GM23248 (cell line): ENCODE data around the gene PTGES2. TPM values are rescaled to one million over a fixed set of nuclear protein-coding genes. Genes with fewer than 3 reads are reported as not detected.

Experiments used
- DNase-seq: peaks from one replicate; pipeline ENCODE4 v3.0.0-alpha.2; 2015
- H2AFZ ChIP-seq: fragments of 200-600 bp; sonication (generic); 2 replicates; pipeline ENCODE4 v1.6.1; 2016; ENCODE audit warnings: antibody characterized with exemption
- H3F3A ChIP-seq: fragments of 200-600 bp; sonication (generic); 2 replicates; pipeline ENCODE4 v1.6.1; 2016; ENCODE audit warnings: mild to moderate bottlenecking, antibody characterized with exemption, mixed run types; ENCODE audit not compliant: insufficient read depth
- H3K27ac ChIP-seq: fragments of 200-600 bp; sonication (generic); 2 replicates; pipeline ENCODE4 v1.5.1; 2016; ENCODE audit warnings: mild to moderate bottlenecking
- H3K27me3 ChIP-seq: fragments of 200-600 bp; sonication (generic); replicated peaks from 2 replicates; pipeline ENCODE4 v1.6.1; 2016; ENCODE audit warnings: mild to moderate bottlenecking; ENCODE audit not compliant: insufficient read depth
- H3K36me3 ChIP-seq: fragments of 200-600 bp; sonication (generic); 2 replicates; pipeline ENCODE4 v1.6.1; 2016; ENCODE audit warnings: low read depth, mild to moderate bottlenecking
- H3K4me1 ChIP-seq: fragments of 200-600 bp; sonication (generic); 2 replicates; pipeline ENCODE4 v1.6.1; 2016; ENCODE audit warnings: mild to moderate bottlenecking; ENCODE audit not compliant: insufficient read depth
- H3K4me2 ChIP-seq: fragments of 200-600 bp; sonication (generic); one replicate; pipeline ENCODE4 v1.6.1; 2016; ENCODE audit warnings: mild to moderate bottlenecking; ENCODE audit not compliant: unreplicated experiment
- H3K4me3 ChIP-seq: fragments of 200-600 bp; sonication (generic); 2 replicates; pipeline ENCODE4 v1.5.1; 2016; ENCODE audit warnings: mild to moderate bottlenecking
- H3K79me2 ChIP-seq: fragments of 200-600 bp; sonication (generic); 2 replicates; pipeline ENCODE4 v1.6.1; 2016; ENCODE audit warnings: mild to moderate bottlenecking; ENCODE audit not compliant: insufficient read depth
- H3K9ac ChIP-seq: fragments of 200-600 bp; sonication (generic); 2 replicates; pipeline ENCODE4 v1.6.1; 2016; ENCODE audit warnings: mild to moderate bottlenecking
- H3K9me2 ChIP-seq: fragments of 200-600 bp; sonication (generic); 2 replicates; pipeline ENCODE4 v1.6.1; 2016; ENCODE audit warnings: mixed run types, mild to moderate bottlenecking, moderate library complexity; ENCODE audit not compliant: insufficient read depth
- H3K9me3 ChIP-seq: fragments of 200-600 bp; sonication (generic); one replicate; pipeline ENCODE4 v1.6.1; 2017; ENCODE audit warnings: low read depth
- H4K20me1 ChIP-seq: fragments of 200-600 bp; sonication (generic); 2 replicates; pipeline ENCODE4 v1.6.0; 2016; ENCODE audit not compliant: insufficient read depth
- EZH2 ChIP-seq: fragments of 200-600 bp; sonication (generic); IDR thresholded peaks from 2 replicates; pipeline ENCODE4 v1.6.1; 2018; ENCODE audit warnings: antibody characterized with exemption, mild to moderate bottlenecking; ENCODE audit not compliant: insufficient read depth, poor library complexity, severe bottlenecking
- EZH2phosphoT487 ChIP-seq: fragments of 200-600 bp; sonication (generic); IDR thresholded peaks from 2 replicates; pipeline ENCODE4 v1.6.1; 2018; ENCODE audit warnings: antibody characterized with exemption, moderate library complexity, mild to moderate bottlenecking, low read depth; ENCODE audit not compliant: insufficient read depth
- WGBS, 2 experiments: methylation state at CpG; one replicate each; pipeline ENCODE4 v1.1.6; 2015 to 2017; ENCODE audit warnings: low lambda C conversion rate in 2 of 2, low coverage in 1 of 2; ENCODE audit errors: missing lambda C conversion rate in 2 of 2; 5-methylcytosine and 5-hydroxymethylcytosine counted together
- in situ Hi-C: fragments of 300-500 bp; cut with MboI; formaldehyde crosslinking; loops from 2 replicates; pipeline ENCODE4 v1.15.0; 2020
- polyA plus RNA-seq: library from polyadenylated mRNA; unstranded; fragments of >200 nt; fragmentation: Nextera tagmentation; extraction: Ambion mirVana; gene quantifications from 2 replicates; pipeline ENCODE4 v1.2.1, GENCODE V29; 2016
- total RNA-seq: library from RNA; depleted of rRNA; stranded (reverse); fragments of >200 nt; shearing (Covaris generic); gene quantifications from 2 replicates; pipeline ENCODE4 v1.2.3, GENCODE V29; 2014

PTGES2 gene
- total and polyA plus RNA-seq, 2 experiments from 2014 or later: 63.3 to 68.6 TPM

GRCh38 chr9:128091144-128091543 is 36.4 kb downstream of the PTGES2 start:
- 13 to 18% methylated on average over 12 to 13 of the region's 13 CpGs for WGBS, 2 experiments
- H3K36me3 ChIP-seq: no peaks in the 10 kb centered on the region
- DNase-seq: peak; percentile 93
- H3K9me3 ChIP-seq: no peaks in the 10 kb centered on the region
- H3K4me3 ChIP-seq: peak overlapping the region; percentile 49
- peaks cover 27% of the 10 kb centered on the region for H3K4me1 ChIP-seq
- peak overlapping the region; percentile 49 for H3K4me2 ChIP-seq
- H3K27ac ChIP-seq: peak overlapping the region; percentile 63
- peak overlapping the region; percentile 63 for H2AFZ ChIP-seq
- no peaks in the 10 kb centered on the region for H3K27me3 ChIP-seq
- peaks cover 88% of the 10 kb centered on the region for H3K79me2 ChIP-seq
- no peaks in the 10 kb centered on the region for H4K20me1 ChIP-seq
- TF ChIP-seq EZH2phosphoT487 (no peak), EZH2 (no peak)
- peak overlapping the region; percentile 67 for H3K9ac ChIP-seq
- H3F3A ChIP-seq: peaks cover 28% of the 10 kb centered on the region
- in situ Hi-C loops: no loop called here
- H3K9me2 ChIP-seq: no peaks in the 10 kb centered on the region

DNA sequence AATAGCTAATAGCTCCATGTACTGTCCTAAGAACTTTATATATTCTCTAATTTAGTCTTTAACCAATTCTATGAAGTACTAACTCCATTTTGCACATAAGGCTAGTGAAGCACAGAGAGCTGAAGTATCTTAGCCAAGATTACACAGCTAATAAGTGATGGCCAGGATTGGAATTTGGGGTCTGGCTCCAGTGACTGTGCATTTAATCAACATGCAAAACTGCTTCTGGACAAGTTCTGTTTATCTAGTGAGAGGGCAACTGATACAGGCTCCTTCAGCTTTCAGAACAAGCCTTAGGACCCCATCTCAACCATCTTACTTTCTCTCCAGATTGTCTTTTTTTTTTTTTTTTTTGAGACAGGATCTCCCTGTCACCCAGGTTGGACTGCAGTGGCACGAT is 38.2 kb downstream of the PTGES2 start:
- H3F3A ChIP-seq: peaks cover 16% of the 10 kb centered on the region
- no peak for TF ChIP-seq EZH2
- no peak for TF ChIP-seq EZH2phosphoT487
- peaks cover 21% of the 10 kb centered on the region for H3K4me1 ChIP-seq
- no peak overlapping the region for H3K4me3 ChIP-seq
- H3K9me2 ChIP-seq: no peaks in the 10 kb centered on the region
- no peak overlapping the region for H3K9ac ChIP-seq
- H4K20me1 ChIP-seq: no peaks in the 10 kb centered on the region
- H3K27ac ChIP-seq: no peak overlapping the region
- H2AFZ ChIP-seq: no peak overlapping the region
- WGBS, 2 experiments: 100% methylated on average over 1 of the region's 1 CpG
- in situ Hi-C loops: no loop called here
- no peaks in the 10 kb centered on the region for H3K9me3 ChIP-seq
- H3K27me3 ChIP-seq: no peaks in the 10 kb centered on the region
- no peak for DNase-seq
- H3K36me3 ChIP-seq: no peaks in the 10 kb centered on the region
- H3K4me2 ChIP-seq: no peak overlapping the region
- H3K79me2 ChIP-seq: peaks cover 88% of the 10 kb centered on the region

DNA sequence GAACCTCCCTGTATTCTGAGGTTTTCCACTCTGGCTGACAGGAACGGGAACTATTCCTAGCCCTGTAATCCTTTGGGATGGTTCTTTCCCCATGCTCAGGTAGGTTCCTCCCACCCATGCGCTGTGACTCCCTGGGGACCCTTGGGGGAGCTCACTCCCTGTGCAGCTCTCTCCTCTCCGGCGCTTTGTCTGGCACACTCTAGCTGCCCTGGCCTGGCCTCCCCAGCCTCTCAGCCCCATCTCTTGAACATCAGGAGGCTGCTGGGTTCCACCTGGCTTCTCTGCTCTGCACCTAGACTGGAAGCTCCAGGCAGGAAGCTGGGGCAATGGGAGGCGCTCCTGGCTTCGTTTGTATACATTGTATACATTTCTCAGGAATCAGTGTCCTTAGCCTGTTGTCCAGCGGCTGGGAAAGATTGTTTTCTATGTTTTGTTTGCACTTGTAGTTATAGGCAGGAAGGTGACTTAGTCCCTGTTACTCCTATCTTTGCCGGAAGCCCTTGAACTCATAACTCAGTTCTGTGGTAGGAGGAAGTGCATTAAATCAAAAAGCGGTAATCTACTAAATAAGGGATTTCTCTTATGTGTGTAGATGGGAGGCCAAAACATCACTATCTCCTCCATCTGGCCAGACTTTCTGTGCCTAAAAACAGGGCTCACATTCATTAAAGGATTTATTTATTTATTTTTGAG is 39.1 kb downstream of the PTGES2 start:
- 80 to 83% methylated on average over 9 of the region's 9 CpGs for WGBS, 2 experiments
- no peak for TF ChIP-seq EZH2
- TF ChIP-seq EZH2phosphoT487: no peak
- no peak for DNase-seq
- Histone ChIP-seq H3K9me3 (no peaks in the 10 kb centered on the region), H3K36me3 (no peaks in the 10 kb centered on the region), H3K4me3 (no peak overlapping the region), H3F3A (peaks cover 7% of the 10 kb centered on the region), H3K27ac (no peak overlapping the region), H4K20me1 (no peaks in the 10 kb centered on the region), H3K79me2 (peaks cover 93% of the 10 kb centered on the region), H3K9me2 (no peaks in the 10 kb centered on the region), H3K9ac (no peak overlapping the region), H2AFZ (no peak overlapping the region), H3K4me2 (no peak overlapping the region), H3K27me3 (no peaks in the 10 kb centered on the region), H3K4me1 (peaks cover 12% of the 10 kb centered on the region)
- in situ Hi-C loops: no loop called here

GRCh38 chr9:128087262-128087661 is 40.3 kb downstream of the PTGES2 start:
- H3K36me3 ChIP-seq: no peaks in the 10 kb centered on the region

More at GRCh38 chr9:128087262-128087661, 40.3 kb downstream of the PTGES2 start:
- H3K9me3 ChIP-seq: no peaks in the 10 kb centered on the region
- TF ChIP-seq EZH2: no peak
- no peak for TF ChIP-seq EZH2phosphoT487
- no peak overlapping the region for H3K4me2 ChIP-seq
- no peak overlapping the region for H3K4me3 ChIP-seq
- H3K27ac ChIP-seq: no peak overlapping the region
- DNase-seq: no peak
- H3K4me1 ChIP-seq: peaks cover 8% of the 10 kb centered on the region
- peaks cover 91% of the 10 kb centered on the region for H3K79me2 ChIP-seq
- no peak overlapping the region for H3K9ac ChIP-seq
- in situ Hi-C loops: no loop called here
- H2AFZ ChIP-seq: no peak overlapping the region
- H3F3A ChIP-seq: peaks cover under 1% of the 10 kb centered on the region; the same call in 1 of the 2 replicates
- no peaks in the 10 kb centered on the region for H3K9me2 ChIP-seq
- no peaks in the 10 kb centered on the region for H3K27me3 ChIP-seq
- WGBS, 2 experiments: 74 to 75% methylated on average over 10 of the region's 10 CpGs
- no peaks in the 10 kb centered on the region for H4K20me1 ChIP-seq
